Stomach (tissue), 4 donors: Measurements from ENCODE around the gene CRYBB3.

Experiments
- CTCF ChIP-seq, 7 experiments: fragments of 450-650 bp in 4 of 7; fragments of 200-600 bp in 3 of 7; sonication (generic) in 3 of 7; IDR thresholded peaks; one replicate each; pipeline ENCODE4 v1.5.1; 2016 to 2019; ENCODE audit warnings: antibody characterized with exemption in 7 of 7, control low read depth in 2 of 7, mild to moderate bottlenecking in 1 of 7
- EP300 ChIP-seq: sonication (generic); formaldehyde crosslinking; IDR thresholded peaks from one replicate; pipeline ENCODE4 v1.6.1; 2017; ENCODE audit warnings: antibody characterized with exemption
- POLR2A ChIP-seq, 4 donors: fragments of 450-650 bp; IDR thresholded peaks; one replicate each; pipeline ENCODE4 v1.6.1; 2016; ENCODE audit warnings: antibody characterized with exemption in 4 of 4, control low read depth in 2 of 4, mild to moderate bottlenecking in 1 of 4, moderate library complexity in 1 of 4
- POLR2AphosphoS5 ChIP-seq, 3 donors: sonication (generic); formaldehyde crosslinking; IDR thresholded peaks; one replicate each; pipeline ENCODE4 v1.6.1; 2016; ENCODE audit warnings: antibody characterized with exemption in 3 of 3

DNA sequence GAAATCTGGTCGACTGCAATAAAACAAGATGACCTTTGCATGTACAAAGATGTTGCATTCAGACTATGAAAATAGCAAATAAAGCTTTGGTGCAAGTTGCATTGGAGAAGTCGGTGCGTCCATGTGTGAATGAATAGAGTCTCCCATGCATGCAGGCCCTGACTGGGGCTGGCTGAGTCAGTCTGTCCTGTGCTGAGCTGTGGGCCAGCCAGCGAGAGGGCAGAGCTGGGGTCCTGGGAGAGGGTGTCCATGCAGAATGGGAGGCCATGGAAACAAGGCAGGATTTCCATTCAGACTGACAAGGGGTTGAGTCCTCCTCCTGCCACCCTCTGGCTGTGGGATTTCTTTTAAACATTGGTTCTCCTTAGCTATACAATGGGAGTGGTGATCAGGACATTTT lies 2.3 kb upstream of the CRYBB3 start:
- TF ChIP-seq CTCF (IDR thresholded peaks at IDR 0.05): no peak
- no peak for TF ChIP-seq POLR2A (IDR thresholded peaks at IDR 0.05)
- no peak for TF ChIP-seq POLR2AphosphoS5 (IDR thresholded peaks at IDR 0.05)
- no peak for TF ChIP-seq EP300
